OCI-LY1 (cell line): ENCODE data around the gene XPR1.

Experiments used
- CTCF ChIP-seq: fragments of 200-600 bp; sonication (generic), shearing (Covaris generic); IDR thresholded peaks from 2 replicates; pipeline ENCODE4 v1.5.1; 2017; ENCODE audit warnings: mild to moderate bottlenecking, antibody characterized with exemption, low read length, moderate library complexity, mixed read lengths
- EZH2 ChIP-seq: fragments of 200-600 bp; sonication (generic), shearing (Covaris generic); IDR thresholded peaks from 2 replicates; pipeline ENCODE4 v1.8.0; 2017; ENCODE audit warnings: borderline replicate concordance, mixed run types, mild to moderate bottlenecking, antibody characterized with exemption, low read length, moderate library complexity, mixed read lengths

- TF ChIP-seq CTCF: no peak
- no peak for TF ChIP-seq EZH2
These were observed 292.1 kb downstream of the XPR1 start for GRCh38 chr1:180923887-180924286.
